CD14-positive monocyte (primary cell): ENCODE results near the gene SBF2. TPM values are rescaled to one million over a fixed set of nuclear protein-coding genes. Genes with fewer than 3 reads are reported as not detected.

ENCODE experiments used
- DNase-seq, 3 donors: peaks; one replicate each; pipeline ENCODE4 v3.0.0-alpha.2; 2011 to 2022
- H2AFZ ChIP-seq: 2 replicates; pipeline ENCODE4 v1.6.0; 2012; ENCODE audit warnings: mild to moderate bottlenecking, low read depth, low read length, inconsistent platforms; ENCODE audit not compliant: insufficient read depth, poor library complexity, severe bottlenecking
- H3K27ac ChIP-seq, 2 donors: 1 replicate in 1 of 2; 2 replicates in 1 of 2; pipeline ENCODE4 v1.5.1; 2012 to 2013; ENCODE audit warnings: low read length in 2 of 2, control low read depth in 1 of 2, inconsistent platforms in 1 of 2, low read depth in 1 of 2, mild to moderate bottlenecking in 1 of 2
- H3K27me3 ChIP-seq, 2 donors: one replicate each; pipeline versions ENCODE4 v1.6.0 to v1.6.1; 2011 to 2013; ENCODE audit warnings: low read length in 2 of 2; ENCODE audit not compliant: control insufficient read depth in 2 of 2, insufficient read depth in 2 of 2
- H3K36me3 ChIP-seq, 2 donors: replicated peaks in 1 of 2; 1 replicate in 1 of 2; 2 replicates in 1 of 2; pipeline versions ENCODE4 v1.5.1 to v1.6.1; 2012 to 2013; ENCODE audit warnings: low read length in 2 of 2, control low read depth in 1 of 2, inconsistent platforms in 1 of 2, mild to moderate bottlenecking in 1 of 2; ENCODE audit not compliant: insufficient read depth in 2 of 2, control insufficient read depth in 1 of 2
- H3K4me1 ChIP-seq, 2 donors: 1 replicate in 1 of 2; 2 replicates in 1 of 2; pipeline versions ENCODE4 v1.5.1 to v1.6.1; 2012 to 2013; ENCODE audit warnings: low read length in 2 of 2, control low read depth in 1 of 2, inconsistent platforms in 1 of 2, mild to moderate bottlenecking in 1 of 2, moderate library complexity in 1 of 2; ENCODE audit not compliant: insufficient read depth in 2 of 2, control insufficient read depth in 1 of 2
- H3K4me2 ChIP-seq: replicated peaks from 2 replicates; pipeline ENCODE3; 2012; ENCODE audit warnings: low read length, moderate library complexity, mild to moderate bottlenecking; ENCODE audit not compliant: poor library complexity, severe bottlenecking; ENCODE audit errors: extremely low read depth
- H3K4me3 ChIP-seq, 3 experiments: fragments of 200-600 bp in 1 of 3; sonication (generic) in 1 of 3; replicated peaks in 1 of 3; 1 replicate in 2 of 3; 2 replicates in 1 of 3; pipeline ENCODE4 v1.5.1; 2011 to 2013; ENCODE audit warnings: low read length in 3 of 3, mild to moderate bottlenecking in 3 of 3, control low read depth in 2 of 3, low read depth in 2 of 3, inconsistent platforms in 1 of 3, moderate library complexity in 1 of 3
- H3K79me2 ChIP-seq: 2 replicates; pipeline ENCODE4 v1.6.0; 2012; ENCODE audit warnings: mild to moderate bottlenecking, control low read depth, inconsistent platforms, low read length, moderate library complexity; ENCODE audit not compliant: insufficient read depth
- H3K9ac ChIP-seq: 2 replicates; pipeline ENCODE4 v1.6.0; 2017; ENCODE audit warnings: low read length, mild to moderate bottlenecking; ENCODE audit not compliant: insufficient read depth, poor library complexity, severe bottlenecking
- H3K9me3 ChIP-seq, 2 donors: replicated peaks in 1 of 2; 1 replicate in 1 of 2; 2 replicates in 1 of 2; pipeline versions ENCODE4 v1.5.1 to v1.6.1; 2012 to 2013; ENCODE audit warnings: low read length in 2 of 2, control low read depth in 1 of 2; ENCODE audit not compliant: control insufficient read depth in 1 of 2, insufficient read depth in 1 of 2
- H4K20me1 ChIP-seq: 2 replicates; pipeline ENCODE4 v1.6.0; 2012; ENCODE audit warnings: mild to moderate bottlenecking, low read length, control low read depth, moderate library complexity; ENCODE audit not compliant: insufficient read depth
- H3K27ac Mint-ChIP-seq, 7 donors: one replicate each; pipeline ENCODE4 v1.8.0; 2020; ENCODE audit warnings: mild to moderate bottlenecking in 7 of 7, mixed read lengths in 7 of 7, moderate library complexity in 6 of 7, inconsistent platforms in 2 of 7
- H3K27me3 Mint-ChIP-seq, 3 donors: one replicate each; pipeline ENCODE4 v1.8.0; 2021 to 2022; ENCODE audit warnings: low read depth in 3 of 3, mild to moderate bottlenecking in 3 of 3, mixed read lengths in 3 of 3, moderate library complexity in 3 of 3, inconsistent platforms in 1 of 3
- H3K36me3 Mint-ChIP-seq, 2 donors: one replicate each; pipeline ENCODE4 v1.8.0; 2020; ENCODE audit warnings: mixed read lengths in 2 of 2, inconsistent platforms in 1 of 2, mild to moderate bottlenecking in 1 of 2
- H3K4me1 Mint-ChIP-seq: one replicate; pipeline ENCODE4 v1.8.0; 2020; ENCODE audit warnings: mild to moderate bottlenecking, mixed read lengths
- H3K4me3 Mint-ChIP-seq, 2 donors: one replicate each; pipeline ENCODE4 v1.8.0; 2020; ENCODE audit warnings: mild to moderate bottlenecking in 2 of 2, mixed read lengths in 2 of 2, moderate library complexity in 1 of 2
- H3K9me3 Mint-ChIP-seq, 7 donors: one replicate each; pipeline ENCODE4 v1.8.0; 2020 to 2022; ENCODE audit warnings: mixed read lengths in 7 of 7, mild to moderate bottlenecking in 6 of 7, moderate library complexity in 6 of 7, inconsistent platforms in 2 of 7
- CTCF ChIP-seq: fragments of 200-600 bp; IDR thresholded peaks from one replicate; pipeline ENCODE4 v1.8.0; 2022; ENCODE audit warnings: antibody characterized with exemption, mild to moderate bottlenecking
- WGBS: methylation state at CpG from one replicate; pipeline ENCODE4 v1.1.5; 2013; ENCODE audit warnings: missing lambda C conversion rate; ENCODE audit not compliant: insufficient coverage; 5-methylcytosine and 5-hydroxymethylcytosine counted together
- intact Hi-C, 2 donors: fragments of 100-400 bp; cut with micrococcal nuclease; formaldehyde crosslinking; loops; one replicate each; pipeline versions ENCODE4 v1.15.0 to v1.15.1; 2023
- polyA plus RNA-seq, 3 donors: library from polyadenylated mRNA; depleted of rRNA in 1 of 3; unstranded in 2 of 3; stranded (reverse) in 1 of 3; fragments of 300-500 nt in 2 of 3; fragments of >200 nt in 1 of 3; fragmentation: Illumina TruSeq in 2 of 3; gene quantifications; 1 replicate in 2 of 3; 2 replicates in 1 of 3; pipeline ENCODE4 v1.2.3, GENCODE V29; 2012 to 2021

The SBF2 gene
- polyA plus RNA-seq, 3 donors, result 8.9 to 30.7 (median 16.4) TPM

DNA sequence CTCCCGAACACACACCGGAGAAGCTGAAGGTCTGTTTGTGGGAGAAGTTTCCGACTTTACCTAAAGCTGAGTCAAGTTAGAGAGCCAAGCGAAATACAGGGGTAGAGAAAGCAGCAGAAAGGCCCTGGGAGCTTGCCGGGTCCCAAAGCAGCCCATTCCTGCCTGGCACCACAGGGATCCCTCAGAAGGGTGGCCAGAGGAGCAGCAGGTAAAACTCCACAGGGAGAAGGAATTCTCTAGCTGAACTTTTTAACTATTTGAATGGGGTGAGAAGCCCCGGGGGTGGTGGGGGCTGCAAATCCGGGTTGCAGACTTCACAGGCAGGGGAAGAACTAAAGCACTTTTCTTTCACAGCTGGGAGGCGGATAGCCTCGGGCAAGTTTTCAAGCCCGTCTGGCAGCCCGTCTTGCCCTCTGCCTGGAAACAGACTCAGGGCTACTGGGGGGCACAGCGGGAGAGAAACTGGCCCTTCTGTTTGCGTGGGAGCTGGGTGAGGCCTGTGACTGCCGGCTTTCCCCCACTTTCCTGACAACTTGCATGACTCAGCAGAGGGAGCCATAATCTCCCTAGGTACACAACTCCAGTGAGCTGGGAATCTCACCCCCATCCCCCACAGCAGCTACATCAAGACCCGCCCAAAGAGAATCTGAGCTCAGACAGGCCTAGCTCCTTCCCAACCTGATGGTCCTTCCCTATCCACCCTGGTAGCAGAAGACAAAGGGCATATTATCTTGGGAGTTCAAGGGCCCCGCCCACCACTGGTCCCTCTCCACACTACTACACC lies 311.0 kb downstream of the SBF2 start:
- Mint-ChIP-seq H3K9me3 (peaks cover 0 to 2% (median 0%) of the 10 kb centered on the region in 7 donors), H3K4me1 (peaks cover 13% of the 10 kb centered on the region), H3K36me3 (peaks cover 61 to 77% of the 10 kb centered on the region in 2 donors), H3K27ac (peak overlapping the region in 4 of 7 donors; percentile 16 to 58 (median 18)), H3K4me3 (no peak overlapping the region), H3K27me3 (peaks cover 0 to 2% (median 0%) of the 10 kb centered on the region in 3 donors)
- H3K36me3 ChIP-seq, result peaks cover 28 to 63% of the 10 kb centered on the region in 2 donors
- H3K4me1 ChIP-seq, result no peaks in the 10 kb centered on the region
- H3K27me3 ChIP-seq, result no peaks in the 10 kb centered on the region
- no peak for DNase-seq
- TF ChIP-seq CTCF, result no peak
- intact Hi-C loops, result no loop called here
- no peaks in the 10 kb centered on the region for H3K79me2 ChIP-seq
- H3K27ac ChIP-seq, result no peak overlapping the region
- H2AFZ ChIP-seq, result no peak overlapping the region
- H3K9ac ChIP-seq, result no peak overlapping the region
- 96% methylated on average over 15 of the region's 16 CpGs for WGBS
- H3K9me3 ChIP-seq, result no peaks in the 10 kb centered on the region
- no peaks in the 10 kb centered on the region for H4K20me1 ChIP-seq
- no peak overlapping the region for H3K4me2 ChIP-seq
- H3K4me3 ChIP-seq, result no peak overlapping the region

- no peak overlapping the region for H3K4me3 Mint-ChIP-seq
- no peak overlapping the region for H2AFZ ChIP-seq
- H4K20me1 ChIP-seq, result no peaks in the 10 kb centered on the region
- peaks cover 0 to 2% (median 0%) of the 10 kb centered on the region in 3 donors for H3K27me3 Mint-ChIP-seq
- no peak overlapping the region for H3K27ac ChIP-seq
- H3K4me1 ChIP-seq, result no peaks in the 10 kb centered on the region
- no peaks in the 10 kb centered on the region for H3K27me3 ChIP-seq
- peaks cover 59 to 76% of the 10 kb centered on the region in 2 donors for H3K36me3 Mint-ChIP-seq
- H3K4me3 ChIP-seq, result no peak overlapping the region
- H3K27ac Mint-ChIP-seq, result peak overlapping the region in 4 of 7 donors; percentile 15 to 58 (median 24)
- no peak overlapping the region for H3K4me2 ChIP-seq
- no peak overlapping the region for H3K9ac ChIP-seq
- H3K9me3 Mint-ChIP-seq, result peaks cover 0 to 2% (median 0%) of the 10 kb centered on the region in 7 donors
- WGBS, result 19% methylated on average over 3 of the region's 6 CpGs
- peaks cover 13% of the 10 kb centered on the region for H3K4me1 Mint-ChIP-seq
- TF ChIP-seq CTCF, result no peak
- intact Hi-C loops, result no loop called here
- no peaks in the 10 kb centered on the region for H3K79me2 ChIP-seq
- DNase-seq, result no peak
- H3K36me3 ChIP-seq, result peaks cover 28 to 58% of the 10 kb centered on the region in 2 donors
- H3K9me3 ChIP-seq, result no peaks in the 10 kb centered on the region
Measured at GRCh38 chr11:9982127-9982795, 311.8 kb downstream of the SBF2 start.
